Liver (tissue), 3 donors: ENCODE measurements around the gene AP2A2.

ENCODE experiments used
- HNF4G ChIP-seq: IDR thresholded peaks from 2 replicates; pipeline ENCODE4 v1.6.1; 2016; ENCODE audit warnings: antibody characterized with exemption
- RAD21 ChIP-seq, 2 donors: IDR thresholded peaks; 2 replicates each; pipeline ENCODE4 v1.6.1; 2016; ENCODE audit warnings: antibody characterized with exemption in 2 of 2, mild to moderate bottlenecking in 2 of 2
- YY1 ChIP-seq: IDR thresholded peaks from 2 replicates; pipeline ENCODE4 v1.6.1; 2016; ENCODE audit warnings: antibody characterized with exemption, mild to moderate bottlenecking
- TF ChIP-seq, protein P1 (sequence below): fragments of 150-350 bp; IDR thresholded peaks from 2 replicates; pipeline ENCODE4 v1.5.1; 2017; ENCODE audit warnings: improper control_type of control experiment, low read depth, low read length; ENCODE audit not compliant: missing input control
- TF ChIP-seq, protein P2 (sequence below): IDR thresholded peaks from 2 replicates; pipeline ENCODE4 v1.6.1; 2016; ENCODE audit warnings: antibody characterized with exemption
- TF ChIP-seq, protein P3 (sequence below): IDR thresholded peaks from 2 replicates; pipeline ENCODE4 v1.6.1; 2016; ENCODE audit warnings: antibody characterized with exemption, mild to moderate bottlenecking
- TF ChIP-seq, protein P4 (sequence below): IDR thresholded peaks from 2 replicates; pipeline ENCODE4 v1.6.1; 2016; ENCODE audit warnings: antibody characterized with exemption
- TF ChIP-seq, protein P5 (sequence below): IDR thresholded peaks from 2 replicates; pipeline ENCODE4 v1.6.1; 2016; ENCODE audit warnings: antibody characterized with exemption
- donor health status: healthy.
- donor health status: healthy.

DNA sequence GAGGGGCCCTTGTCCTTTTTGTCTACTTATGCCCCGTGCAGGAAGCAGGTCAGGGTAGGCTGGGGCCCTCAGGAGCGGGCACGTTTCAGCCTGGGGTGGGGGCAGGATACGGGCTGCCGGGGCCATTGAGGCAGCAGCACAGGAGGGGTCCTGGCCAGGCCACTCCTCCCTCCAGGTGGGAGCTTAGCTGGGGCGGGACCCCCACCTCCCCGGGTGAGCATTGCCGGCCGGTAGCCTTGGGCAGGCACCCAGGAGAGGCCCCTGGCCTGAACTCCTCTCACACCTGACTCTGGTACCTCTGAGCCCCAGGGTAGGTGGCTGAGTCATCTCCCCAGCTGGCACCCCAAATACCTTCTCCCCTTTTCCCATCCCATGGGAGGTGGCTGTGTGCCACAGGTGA, 115.8 kb downstream of the AP2A2 start:
- TF ChIP-seq, protein P1, sequence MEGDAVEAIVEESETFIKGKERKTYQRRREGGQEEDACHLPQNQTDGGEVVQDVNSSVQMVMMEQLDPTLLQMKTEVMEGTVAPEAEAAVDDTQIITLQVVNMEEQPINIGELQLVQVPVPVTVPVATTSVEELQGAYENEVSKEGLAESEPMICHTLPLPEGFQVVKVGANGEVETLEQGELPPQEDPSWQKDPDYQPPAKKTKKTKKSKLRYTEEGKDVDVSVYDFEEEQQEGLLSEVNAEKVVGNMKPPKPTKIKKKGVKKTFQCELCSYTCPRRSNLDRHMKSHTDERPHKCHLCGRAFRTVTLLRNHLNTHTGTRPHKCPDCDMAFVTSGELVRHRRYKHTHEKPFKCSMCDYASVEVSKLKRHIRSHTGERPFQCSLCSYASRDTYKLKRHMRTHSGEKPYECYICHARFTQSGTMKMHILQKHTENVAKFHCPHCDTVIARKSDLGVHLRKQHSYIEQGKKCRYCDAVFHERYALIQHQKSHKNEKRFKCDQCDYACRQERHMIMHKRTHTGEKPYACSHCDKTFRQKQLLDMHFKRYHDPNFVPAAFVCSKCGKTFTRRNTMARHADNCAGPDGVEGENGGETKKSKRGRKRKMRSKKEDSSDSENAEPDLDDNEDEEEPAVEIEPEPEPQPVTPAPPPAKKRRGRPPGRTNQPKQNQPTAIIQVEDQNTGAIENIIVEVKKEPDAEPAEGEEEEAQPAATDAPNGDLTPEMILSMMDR = no peak
- TF ChIP-seq, protein P2, sequence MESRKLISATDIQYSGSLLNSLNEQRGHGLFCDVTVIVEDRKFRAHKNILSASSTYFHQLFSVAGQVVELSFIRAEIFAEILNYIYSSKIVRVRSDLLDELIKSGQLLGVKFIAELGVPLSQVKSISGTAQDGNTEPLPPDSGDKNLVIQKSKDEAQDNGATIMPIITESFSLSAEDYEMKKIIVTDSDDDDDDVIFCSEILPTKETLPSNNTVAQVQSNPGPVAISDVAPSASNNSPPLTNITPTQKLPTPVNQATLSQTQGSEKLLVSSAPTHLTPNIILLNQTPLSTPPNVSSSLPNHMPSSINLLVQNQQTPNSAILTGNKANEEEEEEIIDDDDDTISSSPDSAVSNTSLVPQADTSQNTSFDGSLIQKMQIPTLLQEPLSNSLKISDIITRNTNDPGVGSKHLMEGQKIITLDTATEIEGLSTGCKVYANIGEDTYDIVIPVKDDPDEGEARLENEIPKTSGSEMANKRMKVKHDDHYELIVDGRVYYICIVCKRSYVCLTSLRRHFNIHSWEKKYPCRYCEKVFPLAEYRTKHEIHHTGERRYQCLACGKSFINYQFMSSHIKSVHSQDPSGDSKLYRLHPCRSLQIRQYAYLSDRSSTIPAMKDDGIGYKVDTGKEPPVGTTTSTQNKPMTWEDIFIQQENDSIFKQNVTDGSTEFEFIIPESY = no peak
- TF ChIP-seq HNF4G = no peak
- no peak for TF ChIP-seq YY1
- TF ChIP-seq, protein P3, sequence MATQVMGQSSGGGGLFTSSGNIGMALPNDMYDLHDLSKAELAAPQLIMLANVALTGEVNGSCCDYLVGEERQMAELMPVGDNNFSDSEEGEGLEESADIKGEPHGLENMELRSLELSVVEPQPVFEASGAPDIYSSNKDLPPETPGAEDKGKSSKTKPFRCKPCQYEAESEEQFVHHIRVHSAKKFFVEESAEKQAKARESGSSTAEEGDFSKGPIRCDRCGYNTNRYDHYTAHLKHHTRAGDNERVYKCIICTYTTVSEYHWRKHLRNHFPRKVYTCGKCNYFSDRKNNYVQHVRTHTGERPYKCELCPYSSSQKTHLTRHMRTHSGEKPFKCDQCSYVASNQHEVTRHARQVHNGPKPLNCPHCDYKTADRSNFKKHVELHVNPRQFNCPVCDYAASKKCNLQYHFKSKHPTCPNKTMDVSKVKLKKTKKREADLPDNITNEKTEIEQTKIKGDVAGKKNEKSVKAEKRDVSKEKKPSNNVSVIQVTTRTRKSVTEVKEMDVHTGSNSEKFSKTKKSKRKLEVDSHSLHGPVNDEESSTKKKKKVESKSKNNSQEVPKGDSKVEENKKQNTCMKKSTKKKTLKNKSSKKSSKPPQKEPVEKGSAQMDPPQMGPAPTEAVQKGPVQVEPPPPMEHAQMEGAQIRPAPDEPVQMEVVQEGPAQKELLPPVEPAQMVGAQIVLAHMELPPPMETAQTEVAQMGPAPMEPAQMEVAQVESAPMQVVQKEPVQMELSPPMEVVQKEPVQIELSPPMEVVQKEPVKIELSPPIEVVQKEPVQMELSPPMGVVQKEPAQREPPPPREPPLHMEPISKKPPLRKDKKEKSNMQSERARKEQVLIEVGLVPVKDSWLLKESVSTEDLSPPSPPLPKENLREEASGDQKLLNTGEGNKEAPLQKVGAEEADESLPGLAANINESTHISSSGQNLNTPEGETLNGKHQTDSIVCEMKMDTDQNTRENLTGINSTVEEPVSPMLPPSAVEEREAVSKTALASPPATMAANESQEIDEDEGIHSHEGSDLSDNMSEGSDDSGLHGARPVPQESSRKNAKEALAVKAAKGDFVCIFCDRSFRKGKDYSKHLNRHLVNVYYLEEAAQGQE = no peak
- TF ChIP-seq RAD21 (IDR thresholded peaks at IDR 0.05) = no peak
- TF ChIP-seq, protein P4, sequence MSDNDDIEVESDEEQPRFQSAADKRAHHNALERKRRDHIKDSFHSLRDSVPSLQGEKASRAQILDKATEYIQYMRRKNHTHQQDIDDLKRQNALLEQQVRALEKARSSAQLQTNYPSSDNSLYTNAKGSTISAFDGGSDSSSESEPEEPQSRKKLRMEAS = no peak
- TF ChIP-seq, protein P5, sequence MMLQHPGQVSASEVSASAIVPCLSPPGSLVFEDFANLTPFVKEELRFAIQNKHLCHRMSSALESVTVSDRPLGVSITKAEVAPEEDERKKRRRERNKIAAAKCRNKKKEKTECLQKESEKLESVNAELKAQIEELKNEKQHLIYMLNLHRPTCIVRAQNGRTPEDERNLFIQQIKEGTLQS = no peak
